Left renal pelvis (tissue), 4 donors: ENCODE results near the gene NFAM1. TPM values are rescaled to one million over a fixed set of nuclear protein-coding genes. Genes with fewer than 3 reads are reported as not detected.

Source experiments
- DNase-seq, 4 donors: peaks; one replicate each; pipeline ENCODE4 v3.0.0-alpha.2; 2013; ENCODE audit warnings: low read depth in 4 of 4, low spot score in 3 of 4
- polyA plus RNA-seq, 4 donors: library from polyadenylated mRNA; unstranded; fragments of 120-200 nt; gene quantifications; one replicate each; pipeline ENCODE4 v1.2.1, GENCODE V29; 2013; ENCODE audit not compliant: insufficient read length in 4 of 4

Gene NFAM1
- polyA plus RNA-seq, 4 donors, result 0.72 to 0.92 (median 0.82) TPM

DNA sequence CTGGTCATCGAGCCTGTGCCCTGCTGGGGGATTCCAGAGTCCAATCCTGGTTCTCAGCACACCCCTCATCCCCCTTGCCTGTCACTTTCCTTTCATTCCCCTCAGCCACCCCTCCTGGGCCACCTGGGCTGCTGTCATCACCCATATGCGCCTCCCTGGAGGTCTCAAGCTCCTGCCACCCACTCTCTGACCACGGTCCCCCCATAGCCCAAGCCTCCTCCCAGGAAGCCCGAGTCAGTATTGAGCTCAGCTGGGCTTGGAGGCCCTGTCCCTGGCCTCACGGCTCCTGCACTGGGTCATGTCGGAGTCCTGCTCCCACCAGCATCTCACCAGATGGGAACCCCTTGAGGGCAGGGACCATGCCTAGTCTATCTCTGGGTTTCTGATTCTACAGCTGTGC lies 44.6 kb downstream of the NFAM1 start:
- DNase-seq, result no peak

DNA sequence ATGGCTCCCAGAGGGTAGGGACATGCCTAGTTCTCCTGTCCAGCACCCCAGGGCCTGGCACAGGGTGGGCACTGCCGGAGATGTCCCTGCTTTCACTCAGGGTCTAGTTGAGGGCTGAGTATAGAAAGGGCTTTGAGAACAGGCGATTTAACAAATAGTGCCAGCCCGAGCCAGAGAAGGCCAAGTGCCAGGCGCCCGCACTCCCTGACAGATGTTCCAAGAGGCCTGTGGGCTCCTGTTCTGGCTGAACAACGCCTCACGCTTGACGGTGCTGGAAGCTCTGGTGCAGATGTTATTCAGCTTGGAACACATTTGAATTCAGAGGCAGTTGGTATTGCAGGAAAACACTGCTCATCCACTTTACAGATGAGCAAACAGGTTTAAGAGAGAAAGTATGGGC lies 46.5 kb downstream of the NFAM1 start:
- no peak for DNase-seq

DNA sequence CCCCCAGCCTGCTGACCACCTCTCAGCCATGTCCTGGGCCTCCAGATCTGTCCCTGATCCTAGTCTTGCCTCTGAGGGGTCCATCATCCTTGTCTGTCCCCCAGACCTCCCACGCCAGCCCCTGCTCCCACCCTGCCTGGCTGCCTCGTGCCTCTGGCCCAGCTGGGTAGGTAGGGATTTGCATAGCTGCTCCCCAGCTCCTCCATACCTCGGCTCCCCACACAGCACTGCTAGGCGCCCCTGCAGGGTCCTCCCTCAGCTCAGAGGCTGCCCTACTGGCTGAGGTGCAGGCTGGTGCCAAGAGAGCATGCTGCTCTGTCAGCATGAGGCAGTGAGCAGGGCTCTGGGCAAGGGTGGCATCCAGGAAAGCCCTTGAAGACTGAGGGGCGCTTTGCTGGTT lies 47.7 kb downstream of the NFAM1 start:
- no peak for DNase-seq

DNA sequence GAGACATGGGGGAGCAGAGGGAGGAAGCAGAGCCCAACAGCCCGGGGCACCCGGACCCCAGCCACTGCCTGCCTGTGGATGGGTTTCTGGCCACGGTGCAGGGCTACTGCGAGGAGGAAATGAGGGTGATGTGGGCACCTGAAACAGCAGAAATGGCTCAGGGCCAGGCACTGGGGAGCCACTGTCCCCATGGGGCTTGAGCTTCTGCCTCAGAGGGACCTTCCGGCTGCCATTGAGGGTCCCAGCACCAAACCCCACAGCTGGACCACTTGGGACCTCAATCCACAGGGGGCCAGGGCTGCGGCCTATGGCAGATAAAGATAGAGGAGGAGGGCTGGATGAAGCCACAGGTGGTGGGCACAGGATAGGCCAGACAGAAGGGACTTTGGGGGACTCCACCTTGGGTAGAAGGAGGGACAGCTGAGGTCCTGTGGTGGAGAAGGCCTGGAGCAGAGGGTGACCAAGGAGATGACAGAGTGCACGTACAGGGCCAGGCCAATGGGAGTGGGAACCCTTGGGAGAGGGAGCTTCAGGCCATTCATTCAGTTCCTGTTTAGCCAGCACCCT lies 48.3 kb downstream of the NFAM1 start:
- no peak for DNase-seq

DNA sequence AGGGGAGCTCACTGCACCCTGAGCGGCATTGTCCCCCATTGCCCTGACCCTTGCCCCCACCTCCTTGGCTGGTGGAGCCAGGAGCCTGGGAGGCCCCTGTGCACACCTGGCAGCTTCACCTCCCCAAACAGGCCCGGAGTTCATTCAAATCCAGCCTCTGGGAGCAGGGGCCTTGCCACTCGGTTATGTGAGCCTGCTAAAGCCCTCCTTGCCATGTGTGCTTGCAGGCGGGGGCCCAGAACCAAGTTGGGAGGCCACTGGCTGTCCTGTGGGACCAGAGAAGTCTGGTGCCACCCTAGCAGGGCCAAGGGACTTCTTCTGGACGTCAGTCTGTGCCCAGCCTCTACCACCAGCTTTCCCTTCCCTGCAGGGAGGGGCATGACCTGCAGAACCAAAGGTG lies 48.9 kb downstream of the NFAM1 start:
- DNase-seq, result no peak

DNA sequence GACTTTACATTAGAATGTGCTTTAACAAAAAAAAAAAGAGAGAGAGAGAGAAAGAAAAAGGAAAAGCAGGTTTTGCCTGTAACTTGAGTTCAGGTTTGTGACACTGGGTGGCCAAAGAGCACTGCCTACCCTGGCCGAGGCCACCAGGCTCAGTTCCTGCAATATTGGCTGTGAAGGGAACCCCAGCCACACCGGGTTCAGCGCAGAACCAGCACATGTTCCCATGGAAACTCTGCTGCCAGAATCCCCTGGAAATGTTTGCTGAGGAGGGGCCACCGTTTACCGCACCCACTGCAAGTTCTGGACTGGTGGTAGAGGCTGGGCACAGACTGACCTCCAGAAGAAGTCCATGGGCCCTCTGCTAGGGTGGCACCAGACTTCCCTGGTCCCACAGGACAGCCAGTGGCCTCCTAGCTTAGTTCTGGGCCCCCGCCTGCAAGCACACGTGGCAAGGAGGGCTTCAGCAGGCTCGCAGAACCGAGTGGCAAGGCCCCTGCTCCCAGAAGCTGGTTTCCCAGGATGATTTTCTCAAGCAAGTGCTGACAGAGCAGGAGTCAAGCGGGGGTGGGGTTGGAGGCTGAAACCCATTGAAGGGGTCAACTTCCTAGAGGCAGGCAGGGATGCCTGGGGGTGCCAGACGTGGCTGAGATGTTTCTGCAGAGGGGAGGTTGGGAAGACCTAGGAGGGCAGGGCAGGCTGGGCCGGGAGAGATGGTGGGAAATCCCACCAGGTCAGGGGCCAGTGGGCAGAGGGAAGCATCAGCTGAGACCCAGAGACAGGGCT lies 51.2 kb downstream of the NFAM1 start:
- DNase-seq, result no peak

DNA sequence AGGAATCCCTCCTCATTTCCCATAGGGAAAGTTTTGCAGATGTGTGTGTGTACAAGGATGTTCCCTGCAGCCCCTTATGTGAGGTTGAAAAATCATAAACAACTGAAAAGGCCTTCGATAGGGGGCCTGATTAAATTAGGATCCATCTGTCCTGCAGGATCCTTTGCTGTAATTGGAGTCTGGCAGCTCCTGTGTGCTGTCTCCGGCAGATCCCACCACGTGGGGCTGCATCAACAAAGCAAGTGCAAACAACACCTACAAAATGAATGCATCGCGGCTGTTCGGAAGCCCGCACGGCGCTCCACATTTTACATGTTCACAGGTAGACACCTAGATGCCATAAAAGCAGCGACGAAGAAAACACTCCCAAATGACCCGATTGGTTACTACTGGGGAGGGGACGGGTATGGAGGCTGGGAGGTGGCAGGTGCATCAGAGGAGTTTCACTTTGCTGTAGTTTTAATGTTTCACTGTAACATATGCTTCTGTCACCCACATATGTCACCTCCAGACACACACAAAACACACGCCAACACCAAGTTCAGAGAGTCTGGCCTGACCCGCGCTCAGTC lies 52.2 kb downstream of the NFAM1 start:
- no peak for DNase-seq

DNA sequence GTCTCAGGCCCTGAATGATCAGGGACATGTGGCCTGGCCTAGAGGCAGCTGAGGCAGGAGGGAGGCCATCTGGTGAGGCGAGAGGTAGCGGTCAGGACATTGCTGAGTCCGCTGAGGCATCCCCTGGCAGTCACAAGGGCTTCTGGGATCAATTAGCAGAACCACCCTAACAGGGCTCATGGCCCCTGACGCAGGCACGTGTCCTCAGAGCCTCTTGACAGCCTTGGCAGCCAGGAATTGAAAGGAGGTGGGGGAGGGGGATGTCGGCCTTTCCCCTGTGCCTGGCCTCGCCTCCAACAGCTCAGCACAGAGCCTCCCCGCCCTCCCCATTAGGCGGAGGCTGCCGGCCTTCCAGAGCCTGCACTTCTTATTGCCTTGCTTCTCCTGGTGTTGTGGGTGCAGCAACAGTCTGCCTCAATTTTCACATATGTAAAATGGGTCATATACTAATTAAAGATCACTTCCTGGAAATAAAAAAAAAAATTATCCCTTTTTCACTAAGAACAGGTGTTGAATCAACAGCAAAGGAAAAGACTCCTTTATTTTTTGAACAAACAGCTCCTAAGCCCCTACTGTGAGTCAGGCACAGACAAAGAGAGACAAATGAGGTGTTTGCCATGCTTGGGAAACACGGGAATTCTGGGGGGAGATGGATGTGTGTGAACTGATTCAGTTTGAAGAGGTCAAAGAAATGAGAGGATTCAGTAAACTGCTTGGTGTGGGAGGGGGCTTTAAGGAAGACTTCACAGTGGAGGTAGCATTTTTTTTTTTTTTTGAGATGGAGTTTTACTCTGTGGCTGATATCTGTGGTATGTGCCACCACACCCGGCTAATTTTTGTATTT lies 55.3 kb downstream of the NFAM1 start:
- DNase-seq, result no peak

DNA sequence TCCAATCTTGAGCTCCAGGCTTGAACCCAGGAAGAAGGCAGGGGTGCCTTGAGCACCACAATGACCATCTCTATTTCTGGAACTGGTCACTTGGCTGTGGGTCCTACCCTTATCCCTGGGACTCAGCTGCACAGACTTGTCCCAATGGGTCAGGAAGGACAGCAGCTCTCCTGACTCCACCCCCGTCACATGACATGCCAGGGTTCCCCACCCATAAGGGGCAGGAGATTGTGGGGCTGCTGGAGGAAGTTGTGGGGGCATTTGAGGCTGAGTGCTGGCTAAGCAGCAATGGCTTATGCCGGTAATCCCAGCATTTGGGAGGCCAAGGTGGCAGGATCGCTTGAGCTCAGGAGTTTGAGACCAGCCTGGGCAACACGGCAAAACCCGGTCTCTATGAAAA lies 56.2 kb downstream of the NFAM1 start:
- no peak for DNase-seq

DNA sequence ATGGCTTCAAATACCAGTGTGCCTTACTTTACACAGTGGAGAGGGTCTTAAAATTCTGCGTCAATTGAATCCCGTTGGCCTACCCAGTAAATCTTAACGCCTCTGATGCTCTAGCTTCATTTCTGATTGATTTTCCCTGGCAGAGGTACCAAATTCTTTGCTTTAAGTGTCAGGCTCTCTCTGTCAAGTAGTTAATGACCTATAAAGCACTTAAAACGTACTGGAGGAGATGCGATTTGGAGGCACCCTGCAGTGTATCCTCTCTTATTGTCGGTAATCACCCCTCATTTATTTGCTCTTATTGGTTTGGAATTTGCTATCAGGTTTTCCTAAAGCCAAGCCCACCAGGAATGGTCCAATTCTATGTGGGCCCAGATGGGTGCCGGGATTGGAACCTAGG lies 59.2 kb downstream of the NFAM1 start:
- DNase-seq, result no peak

DNA sequence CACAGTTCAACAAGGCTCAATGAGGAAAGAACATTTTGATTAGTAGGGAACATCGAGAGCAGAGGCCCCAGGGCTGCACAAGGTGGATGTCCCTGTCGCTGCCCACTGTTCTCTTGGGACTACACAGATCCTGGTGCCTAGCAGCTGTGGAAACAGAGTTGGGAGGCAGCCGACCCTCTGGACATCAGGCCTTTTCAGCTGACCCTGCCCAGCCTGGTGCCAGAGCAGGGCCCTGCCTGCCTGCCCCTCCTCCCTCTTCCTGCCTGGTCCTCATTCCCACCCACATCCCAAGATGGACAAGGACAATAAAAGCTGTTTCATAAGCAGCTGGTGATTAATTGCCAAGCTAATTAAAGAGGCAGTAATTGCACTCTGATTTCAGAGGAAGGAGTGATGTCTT lies 60.7 kb downstream of the NFAM1 start:
- DNase-seq, result no peak

DNA sequence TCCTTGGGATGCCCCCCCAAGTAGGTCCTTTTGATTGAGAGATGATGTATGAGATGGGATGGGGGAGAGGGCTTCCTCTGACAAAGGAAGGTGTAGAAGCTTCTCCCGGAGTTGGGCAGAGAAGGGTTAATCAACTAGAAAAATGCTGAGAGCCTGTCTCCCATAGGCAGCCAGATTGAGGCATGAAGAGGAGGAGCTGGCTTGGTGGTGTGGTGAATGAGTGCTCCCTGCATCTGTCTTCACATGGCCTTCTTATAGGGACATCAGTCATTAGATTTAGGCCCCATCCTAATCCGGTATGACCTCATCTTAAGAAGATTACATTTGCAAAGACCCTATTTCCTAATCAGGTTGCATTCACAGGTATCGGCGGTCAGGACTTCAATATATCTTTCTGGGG lies 61.1 kb downstream of the NFAM1 start:
- DNase-seq, result no peak

DNA sequence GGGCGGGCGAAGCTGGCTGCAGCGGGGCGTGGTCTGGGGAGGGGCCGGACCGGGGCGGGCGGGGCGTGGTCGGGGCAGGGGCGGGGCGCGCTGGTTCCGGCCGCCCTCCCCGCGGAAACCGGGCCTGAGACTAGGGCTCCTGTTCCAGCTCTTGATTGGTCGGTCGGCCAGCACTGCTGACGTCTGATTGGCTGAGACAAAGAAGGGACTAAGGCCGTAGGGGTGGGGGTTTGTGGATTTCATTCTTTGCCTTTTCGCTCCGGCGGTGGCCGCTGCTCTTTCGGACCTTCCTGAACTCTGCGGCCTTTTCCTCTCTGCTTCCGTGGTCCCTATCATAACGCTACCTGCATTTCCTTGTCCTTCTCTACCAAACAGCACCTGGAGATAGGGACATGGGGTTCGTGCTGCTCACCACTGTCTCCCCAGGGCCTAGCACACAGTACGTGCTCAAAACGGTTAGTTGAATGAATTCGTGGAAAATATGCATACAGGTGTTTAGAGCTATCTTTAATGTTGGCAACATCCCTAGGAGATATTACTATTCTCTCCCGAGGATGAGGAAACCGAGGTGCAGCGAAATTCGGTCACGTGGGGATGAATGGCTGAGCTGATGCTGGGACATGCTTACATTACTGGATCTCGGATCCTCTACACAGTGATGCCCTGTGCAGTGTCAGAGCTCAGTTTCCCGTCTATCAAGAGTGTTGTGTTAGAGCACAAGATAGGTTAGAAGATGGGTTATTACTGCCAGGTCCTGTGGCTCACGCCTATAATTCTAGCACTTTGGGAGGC lies 62.8 kb downstream of the NFAM1 start:
- DNase-seq, result peak in 3 of 4 donors; percentile 69 to 86 (median 77)

DNA sequence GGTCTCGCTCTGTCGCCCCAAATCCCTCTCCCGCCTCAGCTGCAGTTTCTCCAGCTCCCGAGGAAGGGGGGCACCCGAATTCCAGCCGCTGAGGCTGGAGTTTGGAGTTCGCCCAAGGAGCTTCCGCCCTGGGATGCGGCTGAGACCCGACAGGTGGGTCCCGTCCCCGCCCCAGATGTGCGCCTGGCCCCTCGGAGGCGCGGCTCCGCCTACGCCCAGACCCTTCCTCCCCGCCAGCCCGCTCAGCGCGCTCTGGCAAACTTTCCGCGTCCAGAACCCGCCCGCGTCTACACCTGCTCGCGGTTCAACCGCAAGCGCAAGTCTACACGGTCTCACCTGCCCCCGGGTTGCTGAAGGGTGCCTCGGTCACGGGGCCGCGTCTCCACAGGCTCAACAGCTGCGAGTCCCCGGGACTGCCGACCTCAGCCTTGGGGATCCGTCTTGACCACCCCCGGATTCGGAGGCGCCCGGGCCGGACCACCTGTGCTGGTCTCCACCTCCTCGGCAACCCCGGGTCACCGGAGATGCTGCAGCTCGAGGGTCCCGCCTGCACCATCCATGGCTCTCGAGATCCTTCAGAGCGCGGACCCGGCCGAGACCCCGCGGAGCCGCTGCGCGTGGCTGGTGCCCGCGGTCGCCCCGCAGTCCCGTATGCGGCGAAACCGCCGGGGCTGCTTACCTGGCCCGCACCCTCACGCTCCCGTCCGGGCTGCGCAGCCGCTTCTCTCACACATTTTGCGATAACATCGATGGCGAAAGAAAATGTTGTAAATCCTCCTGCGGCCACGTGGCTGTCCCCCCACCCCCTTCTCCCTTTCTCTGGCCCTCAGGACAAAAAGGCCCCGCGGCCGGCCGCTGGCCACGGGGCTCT lies 63.6 kb downstream of the NFAM1 start:
- DNase-seq, result no peak

DNA sequence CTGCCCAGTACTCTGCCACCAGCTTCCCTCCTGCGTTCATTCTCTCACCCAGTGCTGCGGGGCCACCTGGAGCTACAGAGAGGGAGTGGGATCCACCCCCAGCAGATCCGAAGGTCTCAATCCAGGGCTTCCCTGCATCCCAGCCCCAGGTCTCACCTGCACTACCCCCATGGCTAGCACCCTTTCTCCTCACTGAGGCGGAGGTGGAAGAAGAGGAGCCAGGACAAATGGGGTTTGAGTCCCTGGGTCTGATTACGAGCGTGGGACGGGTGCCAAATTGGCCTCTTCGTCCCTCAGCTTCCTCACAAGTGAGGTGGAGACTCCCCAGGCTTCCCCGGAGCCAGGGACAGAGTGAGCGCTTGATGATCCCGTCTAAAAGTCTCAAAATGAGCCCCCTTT lies 64.2 kb downstream of the NFAM1 start:
- DNase-seq, result no peak

DNA sequence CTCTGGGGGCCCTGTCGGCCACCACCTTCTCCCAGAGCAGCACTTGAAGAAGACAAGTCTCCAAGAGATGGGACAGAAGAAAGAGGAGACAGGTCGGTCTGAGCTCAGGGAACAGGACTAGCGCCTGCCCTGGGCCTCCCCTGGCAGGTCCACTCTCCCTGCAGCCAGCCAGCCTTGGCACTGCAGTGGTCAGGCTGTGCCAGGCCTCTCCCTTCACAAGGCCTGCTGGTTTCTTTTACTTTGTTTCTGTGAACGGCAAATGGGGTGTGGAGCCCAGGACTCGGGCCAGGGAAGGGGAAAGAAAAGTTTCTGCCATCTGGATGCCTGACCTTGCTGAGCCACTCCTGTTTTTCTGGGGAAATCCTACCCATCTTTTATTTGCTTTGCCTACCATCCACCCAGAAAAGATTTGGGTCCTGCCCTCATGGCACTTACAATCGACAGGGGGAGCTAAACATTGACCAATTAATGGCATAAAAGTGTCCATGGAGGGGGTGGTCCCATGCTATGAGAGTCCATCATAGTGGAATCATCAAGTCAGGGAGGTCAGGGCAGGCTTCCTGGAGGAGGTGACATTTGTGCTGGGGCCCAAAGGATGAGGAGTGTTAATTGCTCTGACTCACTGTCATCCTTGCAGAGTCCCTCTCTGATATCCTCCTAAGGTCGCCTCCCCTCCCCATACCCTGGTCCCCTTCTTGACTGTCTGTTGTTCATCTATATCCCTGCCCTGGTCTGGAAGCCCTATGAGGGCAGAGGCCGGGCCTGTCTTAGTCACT lies 65.2 kb downstream of the NFAM1 start:
- no peak for DNase-seq

DNA sequence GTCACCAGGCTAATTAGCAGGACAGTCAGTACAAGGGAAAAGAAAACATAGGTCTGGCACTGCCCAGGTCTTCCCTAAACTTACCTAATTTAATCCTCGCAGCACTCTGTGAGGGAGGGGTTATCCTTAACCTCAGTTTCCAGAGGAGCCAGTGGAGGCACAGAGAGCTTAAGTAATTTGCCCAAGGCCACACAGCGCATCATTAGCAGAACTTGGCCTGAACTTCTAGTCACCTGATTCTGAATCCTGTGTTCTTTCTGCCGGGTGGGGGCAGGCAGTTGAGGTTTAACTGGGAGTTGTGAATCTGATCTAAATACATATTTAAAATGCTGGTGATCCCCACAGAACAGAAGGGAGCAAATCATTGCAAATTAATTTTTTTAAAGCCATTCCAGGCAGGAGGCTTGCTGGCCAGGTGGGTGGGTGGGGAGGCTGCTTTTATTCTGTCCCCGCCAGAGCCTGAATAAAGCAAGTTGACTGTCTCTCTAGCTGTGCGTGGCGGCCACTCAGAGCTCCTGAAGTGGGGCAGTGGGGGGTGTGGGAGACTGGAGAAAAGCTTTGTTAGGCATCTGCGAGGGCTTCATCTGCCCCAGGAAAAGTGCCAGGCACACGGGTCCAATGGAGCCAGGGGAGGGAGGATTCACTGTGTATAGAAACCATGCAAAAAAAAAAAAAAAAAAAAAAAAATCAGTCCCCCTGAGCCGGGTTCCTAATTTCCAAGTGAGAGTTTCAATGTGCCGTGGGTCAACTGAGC lies 66.1 kb downstream of the NFAM1 start:
- DNase-seq, result no peak
